ENCODE measurements around the gene AGAP1. TPM values are rescaled to one million over a fixed set of nuclear protein-coding genes. Genes with fewer than 3 reads are reported as not detected.
A peak's percentile ranks its signal among the peaks of the same experiment; 100 is the strongest.
"Not testable (repeated sequence)": the region's sequence is repeated elsewhere in the genome, so short reads cannot be mapped to it uniquely, and the experiment has no call there.

The AGAP1 gene
- total RNA-seq, 1 donor from 2014 or later: 33.7 TPM

GRCh38 chr2:236088368-236089057 is 594.7 kb downstream of the AGAP1 start:
- peak; percentile 56 for DNase-seq (ENCODE audit: low read depth)
- H3K27me3 ChIP-seq (ENCODE audit: control insufficient read depth, insufficient read depth, low read length): no peaks in the 10 kb centered on the region
- no peaks in the 10 kb centered on the region for H3K36me3 ChIP-seq (ENCODE audit: control insufficient read depth, insufficient read depth, low read length)
- TF ChIP-seq CTCF (IDR thresholded peaks at IDR 0.05; ENCODE audit: insufficient read depth, low read length, poor library complexity, severe bottlenecking): no peak
- no peak overlapping the region for H3K4me3 ChIP-seq (ENCODE audit: low read depth, low read length)

DNA sequence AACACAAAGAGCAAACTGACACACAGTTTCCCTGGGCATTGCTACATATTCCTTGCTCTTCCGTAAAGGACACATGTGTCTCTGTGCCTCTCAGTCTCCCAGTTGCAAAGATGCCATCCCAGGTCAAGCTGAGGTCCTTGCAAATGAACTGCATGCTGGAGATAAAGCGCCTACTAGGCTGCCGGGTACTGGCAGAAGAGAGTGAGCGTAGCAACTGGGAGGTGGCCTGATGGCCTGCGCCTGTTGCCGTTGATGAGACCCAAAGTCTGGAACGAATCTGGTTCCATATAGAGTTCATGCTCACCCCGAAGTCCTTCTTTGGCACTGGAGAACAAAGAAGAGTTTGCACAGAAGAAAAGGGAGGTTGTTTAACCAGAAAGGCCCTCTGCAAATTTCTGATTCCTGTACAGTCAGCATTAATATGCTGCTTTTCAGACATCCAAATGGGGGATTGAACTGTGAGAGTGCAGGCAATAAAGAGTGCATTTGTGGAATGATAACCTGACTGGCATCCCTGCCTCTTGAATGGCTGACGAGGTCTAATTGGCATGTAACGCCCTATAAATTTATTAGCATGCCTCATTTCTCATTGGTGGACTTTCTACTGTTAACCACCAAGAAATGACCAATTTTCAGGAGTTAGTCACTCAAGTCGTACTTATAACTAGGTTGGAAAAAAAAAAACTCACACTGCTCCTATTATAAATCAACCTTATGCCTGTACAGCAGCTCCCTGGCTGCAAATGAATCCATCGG is 595.6 kb downstream of the AGAP1 start:
- DNase-seq (ENCODE audit: low read depth): peak; percentile 41
- H3K36me3 ChIP-seq (ENCODE audit: control insufficient read depth, insufficient read depth, low read length): no peaks in the 10 kb centered on the region
- no peak for TF ChIP-seq CTCF (IDR thresholded peaks at IDR 0.05; ENCODE audit: insufficient read depth, low read length, poor library complexity, severe bottlenecking)
- no peaks in the 10 kb centered on the region for H3K27me3 ChIP-seq (ENCODE audit: control insufficient read depth, insufficient read depth, low read length)
- no peak overlapping the region for H3K4me3 ChIP-seq (ENCODE audit: low read depth, low read length)

DNA sequence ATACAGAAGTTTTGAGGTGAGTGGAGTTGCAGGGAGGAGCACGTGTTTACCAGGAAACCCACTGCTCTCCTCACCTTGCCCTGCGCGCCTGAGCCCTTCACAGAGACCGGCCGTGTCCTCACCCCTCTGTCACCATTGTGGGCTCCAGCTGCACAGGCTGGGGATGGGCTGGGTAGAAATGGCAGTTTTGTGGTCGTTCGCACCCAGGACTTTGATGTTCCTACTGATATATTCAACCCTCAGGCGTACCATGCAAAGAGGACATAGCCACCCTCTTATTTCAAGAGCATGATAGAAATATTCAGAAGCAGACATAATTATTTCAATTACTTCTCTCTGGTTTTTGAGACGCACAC is 596.2 kb downstream of the AGAP1 start:
- no peak for DNase-seq (ENCODE audit: low read depth)
- Histone ChIP-seq H3K36me3 (ENCODE audit: control insufficient read depth, insufficient read depth, low read length) (no peaks in the 10 kb centered on the region), H3K4me3 (ENCODE audit: low read depth, low read length) (no peak overlapping the region), H3K27me3 (ENCODE audit: control insufficient read depth, insufficient read depth, low read length) (no peaks in the 10 kb centered on the region)
- TF ChIP-seq CTCF (IDR thresholded peaks at IDR 0.05; ENCODE audit: insufficient read depth, low read length, poor library complexity, severe bottlenecking): no peak

GRCh38 chr2:236090826-236091225 is 597.0 kb downstream of the AGAP1 start:
- H3K4me3 ChIP-seq (ENCODE audit: low read depth, low read length); DNase-seq (ENCODE audit: low read depth); H3K27me3 ChIP-seq (ENCODE audit: control insufficient read depth, insufficient read depth, low read length); H3K36me3 ChIP-seq (ENCODE audit: control insufficient read depth, insufficient read depth, low read length): not testable (repeated sequence)

GRCh38 chr2:236092714-236093113 is 598.9 kb downstream of the AGAP1 start:
- Histone ChIP-seq H3K4me3 (ENCODE audit: low read depth, low read length) (no peak overlapping the region), H3K27me3 (ENCODE audit: control insufficient read depth, insufficient read depth, low read length) (no peaks in the 10 kb centered on the region), H3K36me3 (ENCODE audit: control insufficient read depth, insufficient read depth, low read length) (no peaks in the 10 kb centered on the region)
- no peak for TF ChIP-seq CTCF (IDR thresholded peaks at IDR 0.05; ENCODE audit: insufficient read depth, low read length, poor library complexity, severe bottlenecking)
- DNase-seq (ENCODE audit: low read depth): no peak

DNA sequence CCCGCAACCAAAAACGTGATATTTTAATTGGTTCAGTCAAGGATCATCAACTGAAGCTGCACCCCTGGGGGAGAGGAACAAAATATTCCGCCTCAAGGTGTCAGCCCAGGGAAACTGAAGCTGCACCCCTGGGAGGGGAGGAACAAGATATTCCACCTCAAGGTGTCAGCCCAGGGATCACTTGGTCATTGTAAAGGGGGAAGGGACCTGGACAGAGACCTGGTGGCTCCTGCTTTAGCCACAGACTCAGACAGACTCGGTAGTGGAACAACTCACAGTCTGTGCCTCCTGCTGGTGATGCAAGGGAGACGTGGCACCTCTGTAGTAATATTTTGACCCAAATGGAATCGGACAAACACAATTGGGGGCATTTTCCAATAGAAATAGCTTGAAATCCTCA is 599.3 kb downstream of the AGAP1 start:
- Histone ChIP-seq H3K36me3 (ENCODE audit: control insufficient read depth, insufficient read depth, low read length) (no peaks in the 10 kb centered on the region), H3K4me3 (ENCODE audit: low read depth, low read length) (no peak overlapping the region), H3K27me3 (ENCODE audit: control insufficient read depth, insufficient read depth, low read length) (no peaks in the 10 kb centered on the region)
- DNase-seq (ENCODE audit: low read depth): no peak
- no peak for TF ChIP-seq CTCF (IDR thresholded peaks at IDR 0.05; ENCODE audit: insufficient read depth, low read length, poor library complexity, severe bottlenecking)
